IPS-20b (cell line): ENCODE measurements around the gene MRGPRD.

Source experiments
- H3K27ac ChIP-seq: one replicate; pipeline ENCODE4 v1.5.1; 2013; ENCODE audit warnings: low read length
- H3K27me3 ChIP-seq: 2 replicates; pipeline ENCODE4 v1.6.1; 2013; ENCODE audit warnings: mild to moderate bottlenecking, low read length, inconsistent platforms; ENCODE audit not compliant: insufficient read depth
- H3K36me3 ChIP-seq: 2 replicates; pipeline ENCODE4 v1.6.1; 2013; ENCODE audit warnings: low read depth, mild to moderate bottlenecking, inconsistent platforms, low read length, moderate library complexity; ENCODE audit not compliant: insufficient read depth
- H3K4me1 ChIP-seq: 2 replicates; pipeline ENCODE4 v1.6.1; 2013; ENCODE audit warnings: mild to moderate bottlenecking, control low read depth, inconsistent platforms, low read length, moderate library complexity; ENCODE audit not compliant: insufficient read depth
- H3K4me3 ChIP-seq: 2 replicates; pipeline ENCODE4 v1.5.1; 2013; ENCODE audit warnings: mild to moderate bottlenecking, low read length, inconsistent platforms
- H3K9ac ChIP-seq: 2 replicates; pipeline ENCODE4 v1.6.1; 2013; ENCODE audit warnings: low read depth, mild to moderate bottlenecking, inconsistent platforms, low read length, moderate library complexity
- H3K9me3 ChIP-seq: 2 replicates; pipeline ENCODE4 v1.6.1; 2013; ENCODE audit warnings: mild to moderate bottlenecking, low read depth, low read length, inconsistent platforms; ENCODE audit not compliant: insufficient read depth

Gene MRGPRD

DNA sequence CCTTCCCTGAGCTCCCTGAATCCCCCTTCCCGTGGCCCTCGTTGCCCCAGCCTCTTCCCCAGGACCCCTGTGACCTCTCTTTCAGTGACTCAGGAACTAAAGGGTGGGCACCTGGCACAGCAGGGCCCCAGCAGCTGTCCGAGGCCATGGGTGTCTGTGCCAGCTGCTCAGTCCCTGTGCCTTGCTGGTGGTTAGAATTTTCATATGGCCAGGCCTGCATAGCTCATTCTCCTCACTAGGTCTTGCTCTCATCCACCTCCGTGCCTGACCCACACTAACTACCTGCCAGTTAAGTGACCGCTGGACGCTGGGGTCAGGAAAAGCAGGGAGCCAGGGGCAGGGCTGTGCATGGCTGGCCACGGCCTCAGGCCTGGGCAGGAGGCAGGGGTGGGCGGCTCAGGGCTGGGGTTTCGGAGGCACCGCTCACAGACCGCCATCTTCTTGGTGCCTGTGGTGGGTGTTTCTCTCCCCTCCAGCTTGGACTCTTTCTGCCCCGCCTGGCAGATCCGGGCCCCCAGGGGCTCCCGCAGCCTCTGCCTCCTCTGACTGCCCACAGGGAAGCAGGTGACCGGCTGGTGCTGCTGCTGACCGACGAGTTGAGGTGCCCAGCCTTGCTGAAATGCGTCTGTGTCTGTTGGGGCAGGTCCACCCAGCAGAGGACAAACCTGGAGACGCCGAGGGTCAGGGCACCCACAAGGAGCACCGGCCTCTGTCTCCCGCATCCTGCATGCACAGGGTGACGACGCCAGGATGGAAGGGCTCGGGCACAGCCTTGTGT, 20.3 kb downstream of the MRGPRD start:
- Histone ChIP-seq H3K4me1 (peaks cover under 1% of the 10 kb centered on the region; the same call in 1 of the 2 replicates), H3K27me3 (no peaks in the 10 kb centered on the region), H3K9me3 (no peaks in the 10 kb centered on the region), H3K27ac (no peak overlapping the region), H3K9ac (no peak overlapping the region), H3K4me3 (no peak overlapping the region), H3K36me3 (no peaks in the 10 kb centered on the region)

DNA sequence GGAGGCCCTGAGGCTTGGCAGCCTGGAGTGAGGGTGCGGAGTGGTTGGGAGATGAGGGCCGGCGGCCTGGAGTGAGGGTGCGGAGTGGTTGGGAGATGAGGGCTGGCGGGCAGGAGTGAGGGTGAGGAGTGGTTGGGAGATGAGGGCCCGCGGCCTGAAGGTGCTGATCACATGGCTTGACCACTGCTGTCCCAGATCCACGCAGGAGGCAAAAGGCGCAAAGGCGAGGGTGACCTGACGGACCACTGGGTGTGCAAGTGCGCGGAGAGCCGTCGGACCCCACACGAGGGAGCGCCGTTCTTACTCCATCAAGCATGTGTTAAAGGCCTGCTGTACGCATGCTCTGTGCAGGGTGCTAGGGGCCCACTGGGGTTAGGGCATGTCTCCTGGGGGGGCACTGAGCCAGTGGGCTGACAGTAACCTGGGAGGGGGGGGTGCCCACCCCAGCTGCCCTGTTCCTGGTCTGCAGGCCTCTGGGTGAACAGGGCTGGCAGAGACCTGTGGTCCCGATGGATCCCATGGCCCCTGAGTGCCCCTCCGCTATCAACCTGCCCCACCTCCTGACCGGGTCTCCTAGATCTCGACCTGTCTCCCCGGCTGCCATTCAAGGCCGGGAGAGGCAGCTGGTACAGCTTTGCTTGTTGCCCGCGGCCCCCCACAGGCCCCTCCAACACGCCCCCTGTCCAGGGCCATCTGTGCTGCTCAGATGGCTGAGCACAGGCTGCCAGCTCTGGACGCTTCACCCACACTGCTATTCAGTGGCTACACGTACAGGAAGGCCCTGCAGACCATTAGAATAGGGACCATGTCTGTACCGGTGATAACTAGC, 21.1 kb downstream of the MRGPRD start:
- Histone ChIP-seq H3K4me1 (peaks cover 7% of the 10 kb centered on the region; the same call in 1 of the 2 replicates), H3K4me3 (no peak overlapping the region), H3K27ac (no peak overlapping the region), H3K36me3 (no peaks in the 10 kb centered on the region), H3K9ac (no peak overlapping the region), H3K9me3 (no peaks in the 10 kb centered on the region), H3K27me3 (no peaks in the 10 kb centered on the region)

DNA sequence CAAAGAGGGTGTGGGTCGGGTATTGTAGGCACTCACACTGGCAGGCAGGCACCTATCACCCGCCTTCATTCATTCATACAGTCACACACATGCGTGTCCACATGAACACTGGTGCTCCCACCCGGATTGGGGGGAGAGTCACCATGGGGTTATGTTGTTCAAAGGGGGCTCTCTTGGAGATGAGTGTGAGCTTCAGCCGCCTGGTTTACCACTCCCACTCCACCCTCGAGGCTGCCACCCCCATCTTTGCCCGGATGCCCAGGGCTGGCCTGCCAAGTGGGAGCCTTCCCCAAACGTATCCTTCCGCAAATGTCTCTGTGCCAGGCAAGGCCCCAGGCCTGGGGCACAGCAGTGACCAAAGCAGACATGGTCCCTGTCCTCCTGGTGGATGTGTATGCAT, 22.6 kb downstream of the MRGPRD start:
- no peak overlapping the region for H3K4me3 ChIP-seq
- no peak overlapping the region for H3K27ac ChIP-seq
- H3K27me3 ChIP-seq = no peaks in the 10 kb centered on the region
- H3K36me3 ChIP-seq = no peaks in the 10 kb centered on the region
- no peaks in the 10 kb centered on the region for H3K9me3 ChIP-seq
- H3K9ac ChIP-seq = no peak overlapping the region
- peaks cover 7% of the 10 kb centered on the region; the same call in 1 of the 2 replicates for H3K4me1 ChIP-seq

DNA sequence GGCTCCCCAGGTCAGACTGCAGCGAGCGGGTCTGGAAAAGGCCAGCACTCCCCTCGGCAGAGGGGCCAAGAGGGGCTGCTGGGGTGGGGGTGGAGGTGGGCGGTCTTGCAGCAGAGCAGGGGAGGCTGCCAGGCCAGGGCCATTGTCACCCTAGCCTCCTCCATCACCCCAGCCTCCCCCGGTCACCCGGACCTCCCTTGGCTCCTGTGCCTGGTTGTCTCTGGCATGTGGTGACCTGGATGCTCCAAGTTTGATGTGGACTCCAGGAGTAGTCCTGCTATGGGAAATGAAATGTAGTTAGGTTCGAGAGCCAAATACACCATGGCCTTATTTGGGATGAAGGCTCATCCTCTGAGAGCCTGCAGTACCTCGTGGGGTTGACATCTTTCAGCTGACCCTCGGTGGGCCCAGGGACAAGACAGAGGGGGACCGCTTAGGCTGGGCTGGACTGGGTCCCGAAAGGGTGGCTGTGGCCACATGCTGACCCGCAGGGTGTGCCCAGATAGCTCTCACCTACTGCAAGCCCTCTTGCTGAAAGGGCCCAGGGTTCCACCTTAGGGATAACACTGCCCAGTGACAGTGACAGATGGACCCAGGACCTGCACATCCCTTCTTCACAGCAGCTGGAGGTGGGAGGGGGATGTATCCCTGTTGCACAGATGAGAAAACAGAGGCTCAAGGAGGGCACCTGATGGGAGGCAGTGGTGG, 24.1 kb downstream of the MRGPRD start:
- Histone ChIP-seq H3K9me3 (no peaks in the 10 kb centered on the region), H3K27ac (no peak overlapping the region), H3K4me1 (peaks cover 7% of the 10 kb centered on the region; the same call in 1 of the 2 replicates), H3K27me3 (no peaks in the 10 kb centered on the region), H3K36me3 (no peaks in the 10 kb centered on the region), H3K4me3 (no peak overlapping the region), H3K9ac (no peak overlapping the region)

DNA sequence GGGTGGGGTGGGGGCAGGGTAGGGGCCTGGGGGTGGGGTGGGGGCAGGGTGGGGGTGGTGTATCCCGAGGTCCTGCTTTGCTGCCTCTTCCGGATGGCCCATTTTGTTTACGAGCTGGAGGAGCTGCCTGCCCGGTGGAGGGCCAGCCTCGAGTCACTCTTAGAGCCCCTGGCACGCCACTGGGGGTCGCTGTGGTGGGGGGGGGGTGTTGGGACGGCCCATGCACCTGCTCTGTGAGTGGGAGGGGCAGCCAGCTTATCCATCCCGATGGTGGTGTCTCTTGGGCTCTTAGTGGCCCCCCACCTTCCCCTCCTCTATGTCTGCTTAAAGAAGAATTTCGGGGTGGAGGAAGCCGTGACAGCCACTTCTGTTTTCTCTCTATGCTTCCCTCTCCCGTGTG, 24.6 kb downstream of the MRGPRD start:
- Histone ChIP-seq H3K9ac (no peak overlapping the region), H3K36me3 (no peaks in the 10 kb centered on the region), H3K4me1 (peaks cover 7% of the 10 kb centered on the region; the same call in 1 of the 2 replicates), H3K27ac (no peak overlapping the region), H3K9me3 (no peaks in the 10 kb centered on the region), H3K4me3 (no peak overlapping the region), H3K27me3 (no peaks in the 10 kb centered on the region)

DNA sequence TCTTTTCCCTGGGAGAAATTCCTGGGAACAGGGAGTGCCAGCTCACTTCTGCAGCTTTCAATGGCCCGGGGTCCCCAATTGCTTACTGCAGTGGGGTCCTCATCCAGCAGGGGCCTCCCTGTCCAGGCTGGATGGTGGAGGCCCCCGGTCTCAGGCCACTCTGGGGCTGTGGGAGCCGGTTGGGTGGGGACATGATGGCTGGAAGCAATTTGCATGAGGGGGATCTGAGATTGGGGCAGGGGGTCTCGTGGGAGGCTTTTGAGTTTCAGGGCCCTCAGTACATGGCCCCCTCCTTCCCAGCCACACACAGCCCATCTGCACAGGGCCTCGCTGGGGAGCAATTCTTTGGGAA, 25.2 kb downstream of the MRGPRD start:
- H3K27ac ChIP-seq = no peak overlapping the region

DNA sequence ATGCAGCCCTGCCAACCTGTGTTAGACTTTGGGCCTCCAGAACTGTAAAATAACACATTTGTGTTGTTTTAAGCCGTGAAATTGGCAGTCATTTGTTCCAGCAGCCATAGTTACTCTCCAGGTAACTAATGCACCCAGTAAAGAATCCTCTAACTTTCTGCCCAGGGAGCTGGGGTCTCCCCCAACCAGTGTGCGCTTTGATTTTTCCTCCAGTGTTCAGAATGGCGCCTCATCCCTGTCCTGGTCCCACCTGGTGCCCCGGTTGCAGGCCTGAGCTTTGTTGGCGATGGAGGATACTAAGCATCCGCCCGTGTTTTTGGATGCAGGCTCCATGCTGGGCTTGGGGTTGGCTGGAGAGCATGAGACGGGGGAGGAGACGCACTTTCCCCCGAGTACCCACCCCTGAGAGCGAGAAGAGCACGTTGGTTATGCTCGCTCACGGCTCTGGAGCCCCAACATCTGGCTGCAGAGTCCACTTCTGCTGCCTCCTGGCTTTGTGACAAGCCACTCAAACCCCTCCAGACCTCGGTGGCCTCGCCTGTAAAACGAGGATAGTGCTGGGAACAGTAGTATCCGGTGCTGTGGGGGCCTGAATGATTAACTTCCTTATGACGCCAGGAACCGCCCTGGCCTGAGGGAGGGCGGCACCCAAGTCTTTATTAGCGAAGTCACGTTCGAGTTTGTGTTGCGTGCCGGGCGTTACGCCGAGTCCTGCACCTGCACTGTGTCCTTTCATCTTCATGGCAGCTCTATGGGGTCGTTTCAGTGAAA, 25.8 kb downstream of the MRGPRD start:
- H3K9me3 ChIP-seq = no peaks in the 10 kb centered on the region
- no peak overlapping the region; the same call in 1 of the 2 replicates for H3K4me3 ChIP-seq
- no peak overlapping the region for H3K27ac ChIP-seq
- H3K36me3 ChIP-seq = no peaks in the 10 kb centered on the region
- no peak overlapping the region for H3K9ac ChIP-seq
- H3K4me1 ChIP-seq = peaks cover 11% of the 10 kb centered on the region
- no peaks in the 10 kb centered on the region for H3K27me3 ChIP-seq

More for the DNA sequence above, 25.2 kb downstream of the MRGPRD start:
- Histone ChIP-seq H3K36me3 (no peaks in the 10 kb centered on the region), H3K4me3 (no peak overlapping the region; the same call in 1 of the 2 replicates), H3K4me1 (peaks cover 8% of the 10 kb centered on the region), H3K27me3 (no peaks in the 10 kb centered on the region), H3K9ac (no peak overlapping the region), H3K9me3 (no peaks in the 10 kb centered on the region)

DNA sequence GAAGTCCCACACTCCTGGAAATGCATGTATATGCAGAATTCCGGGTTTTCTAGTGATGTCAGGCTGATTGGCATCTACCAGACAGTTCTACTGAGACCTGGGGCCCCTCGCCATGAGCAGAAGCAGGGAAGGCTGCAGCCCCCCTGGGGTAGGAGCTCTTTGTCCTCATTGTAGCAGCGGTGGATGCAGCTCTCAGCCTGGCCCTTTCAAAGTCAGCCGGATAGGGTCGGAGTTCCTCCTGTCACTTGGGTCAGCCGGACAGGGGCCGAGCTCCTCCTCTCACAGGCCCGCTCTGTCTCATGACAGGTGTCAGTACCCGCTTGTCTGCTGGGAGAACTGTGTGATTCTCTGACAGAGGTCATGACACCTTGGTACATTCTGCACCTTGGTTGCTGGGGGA, 30.0 kb downstream of the MRGPRD start:
- no peaks in the 10 kb centered on the region for H3K36me3 ChIP-seq
- H3K4me1 ChIP-seq = peaks cover 14% of the 10 kb centered on the region
- peak overlapping the region; percentile 8; the same call in 1 of the 2 replicates for H3K4me3 ChIP-seq
- H3K27me3 ChIP-seq = no peaks in the 10 kb centered on the region
- no peak overlapping the region for H3K27ac ChIP-seq
- no peaks in the 10 kb centered on the region for H3K9me3 ChIP-seq
- no peak overlapping the region for H3K9ac ChIP-seq

DNA sequence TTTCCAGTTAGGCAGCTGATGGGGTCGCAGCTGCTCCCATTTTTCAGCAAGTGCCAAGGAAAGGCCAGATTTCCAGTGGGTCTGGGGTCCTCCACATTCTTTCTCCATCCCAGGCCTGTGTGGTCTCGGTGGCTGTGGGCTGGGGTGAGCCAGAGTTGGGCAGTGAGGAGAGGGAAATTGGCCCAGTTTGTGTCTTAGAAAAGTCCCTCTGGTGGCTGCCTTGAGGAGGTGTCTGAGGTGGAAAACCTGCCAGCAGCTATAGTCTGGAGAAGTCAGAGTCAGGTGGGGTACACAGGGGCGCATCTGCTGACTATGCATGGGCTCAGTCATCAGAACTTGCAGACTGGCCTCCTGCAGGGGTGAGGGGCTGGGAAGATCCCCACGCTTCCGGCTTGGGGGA, 30.5 kb downstream of the MRGPRD start:
- peaks cover 11% of the 10 kb centered on the region for H3K4me1 ChIP-seq
- H3K27ac ChIP-seq = no peak overlapping the region
- no peaks in the 10 kb centered on the region for H3K9me3 ChIP-seq
- no peaks in the 10 kb centered on the region for H3K27me3 ChIP-seq
- H3K9ac ChIP-seq = no peak overlapping the region
- peak overlapping the region; percentile 8; the same call in 1 of the 2 replicates for H3K4me3 ChIP-seq
- no peaks in the 10 kb centered on the region for H3K36me3 ChIP-seq

DNA sequence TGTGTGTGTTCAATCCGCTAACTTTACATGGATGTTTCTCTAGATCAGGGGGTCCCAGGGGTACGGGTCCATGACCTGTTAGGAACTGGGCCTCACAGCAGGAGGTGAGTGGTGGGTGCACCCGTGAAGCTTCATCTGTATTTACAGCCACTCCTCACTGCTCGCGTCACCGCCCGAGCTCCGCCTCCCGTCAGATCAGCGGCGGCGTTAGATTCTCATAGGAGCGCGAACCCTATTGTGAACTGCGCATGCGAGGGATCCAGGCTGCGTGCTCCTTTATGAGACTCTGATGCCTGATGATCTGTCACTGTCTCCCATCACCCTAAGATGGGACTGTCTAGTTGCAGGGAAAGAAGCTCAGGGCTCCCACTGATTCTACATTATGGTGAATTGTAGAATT, 31.9 kb downstream of the MRGPRD start:
- Histone ChIP-seq H3K9ac (no peak overlapping the region), H3K27me3 (no peaks in the 10 kb centered on the region), H3K36me3 (no peaks in the 10 kb centered on the region), H3K4me1 (peaks cover 7% of the 10 kb centered on the region), H3K4me3 (no peak overlapping the region), H3K9me3 (no peaks in the 10 kb centered on the region), H3K27ac (no peak overlapping the region)

DNA sequence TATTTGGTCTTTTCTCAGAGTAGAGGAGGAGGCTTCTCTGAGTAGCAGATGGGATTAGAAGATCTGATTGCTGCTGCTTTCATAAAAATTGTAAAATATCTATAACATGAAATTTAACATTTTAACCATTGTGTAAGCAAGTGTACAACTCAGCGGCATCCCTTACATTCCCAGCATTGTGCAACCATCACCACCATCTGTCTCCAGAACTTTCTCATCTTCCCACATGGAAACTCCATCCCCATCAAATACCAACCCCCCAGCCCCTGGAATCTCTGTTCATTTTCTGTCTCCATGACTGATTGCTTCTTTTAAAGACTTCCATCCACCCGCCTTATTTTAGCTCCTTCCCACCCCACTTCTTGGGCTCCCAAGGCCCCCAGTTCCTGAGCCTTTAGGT, 32.3 kb downstream of the MRGPRD start:
- no peak overlapping the region for H3K27ac ChIP-seq
- H3K4me3 ChIP-seq = no peak overlapping the region
- H3K4me1 ChIP-seq = peaks cover 7% of the 10 kb centered on the region
- no peaks in the 10 kb centered on the region for H3K9me3 ChIP-seq
- H3K9ac ChIP-seq = no peak overlapping the region
- H3K36me3 ChIP-seq = no peaks in the 10 kb centered on the region
- H3K27me3 ChIP-seq = no peaks in the 10 kb centered on the region
